Measurements from ENCODE around the gene DDX25. TPM values are rescaled to one million over a fixed set of nuclear protein-coding genes. Genes with fewer than 3 reads are reported as not detected.

Gene DDX25
- total and polyA plus RNA-seq, 2 of the 13 experiments (the other 11 are each of a cell fraction or from before 2014, with no cell fraction given) = 0.17 to 0.29 TPM

DNA sequence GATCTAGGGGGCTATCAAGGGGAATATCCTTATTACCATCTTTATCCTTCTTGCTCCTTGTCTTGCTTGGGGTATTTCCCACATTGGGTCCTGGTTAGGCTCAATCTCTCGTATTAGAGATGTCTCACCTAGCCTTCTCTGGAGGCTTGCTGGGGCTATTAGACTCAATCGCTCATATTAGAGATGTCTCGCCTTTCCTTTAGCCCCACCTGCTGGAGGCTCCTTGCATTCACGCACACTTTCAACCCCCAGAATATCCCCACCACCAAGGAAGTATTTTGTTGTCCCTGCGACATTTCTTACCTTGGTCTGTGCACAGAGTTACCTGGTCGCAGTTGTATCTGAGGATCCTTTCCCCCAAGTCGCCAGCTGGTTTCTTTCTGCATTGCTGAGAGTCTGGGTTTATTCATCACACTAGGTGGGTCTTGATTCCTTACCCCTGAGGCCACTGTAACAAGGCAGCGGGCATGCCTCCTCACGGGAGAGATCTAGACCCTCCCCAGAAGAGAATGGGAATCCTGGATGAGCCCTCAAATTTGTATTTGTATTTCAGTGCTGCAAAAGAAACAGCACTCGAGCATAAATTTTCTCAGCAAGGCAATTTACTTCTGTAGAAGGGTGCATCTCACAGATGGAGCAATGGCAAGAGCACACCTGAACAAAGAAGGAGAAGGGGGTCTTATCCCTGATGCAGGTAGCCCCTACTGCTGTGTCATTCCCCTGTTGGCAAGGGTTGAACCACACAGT is 32.7 kb upstream of the DDX25 start:
- ChIA-PET POLR2A (no interaction called here), CTCF (ENCODE audit: low intra/inter-chr PET ratio, low total read pairs) (interaction anchor here (1.0 to 1.3 kb wide), 2 partner anchors 148 to 318 kb away, joined by 4 to 5 read pairs; no protein-coding TSS in a partner anchor)

More for the DNA sequence above, 32.7 kb upstream of the DDX25 start:
- H3K79me2 ChIP-seq (ENCODE audit: insufficient read depth, low read length) = no peaks in the 10 kb centered on the region
- intact Hi-C loops (cut with micrococcal nuclease; ENCODE audit: unreplicated experiment) = loop anchor here (1.0 to 5.0 kb wide), 3 partner anchors 147 to 909 kb away; partner anchors contain the start of gene CHEK1
- H2AFZ ChIP-seq (ENCODE audit: low read length) = no peak overlapping the region
- H3K27ac ChIP-seq (ENCODE audit: extremely low read length, insufficient read depth, low read length) = no peak overlapping the region
- H3K4me2 ChIP-seq (ENCODE audit: low read depth, low read length) = no peak overlapping the region
- peak; percentile 57 for DNase-seq (ENCODE audit: low spot score)
- WGBS (ENCODE audit: low lambda C conversion rate) = 11% methylated on average over 10 of the region's 10 CpGs
- no TSS peak for BruUV-seq (replicated peaks)
- H4K20me1 ChIP-seq (ENCODE audit: insufficient read depth, low read length) = no peaks in the 10 kb centered on the region
- H3K9me3 ChIP-seq (ENCODE audit: low read length) = no peaks in the 10 kb centered on the region
- H3K4me1 ChIP-seq (ENCODE audit: insufficient read depth, low read length) = peaks cover 6% of the 10 kb centered on the region
- peak; percentile 87 for ATAC-seq
- peak; percentile 89 for FAIRE-seq
- no peaks in the 10 kb centered on the region for H3K36me3 ChIP-seq (replicated peaks in 1 of 2; ENCODE audit: control insufficient read depth in 1 of 2, insufficient read depth in 2 of 2, low read length in 2 of 2)
- TF ChIP-seq RAD21 (CRISPR knock-in tag; IDR thresholded peaks at IDR 0.05) (0 out of 2 replicates have a peak, but pooled peaks have one; percentile 50), RFX5 (IDR thresholded peaks at IDR 0.05; ENCODE audit: low read depth, low read length) (no peak), SMC3 (IDR thresholded peaks at IDR 0.05; ENCODE audit: low read length) (peak; percentile 81), EP300 (IDR thresholded peaks at IDR 0.05; ENCODE audit: low read depth in 2 of 2, low read length in 2 of 2) (no peak), EP300 (CRISPR knock-in tag; IDR thresholded peaks at IDR 0.05; ENCODE audit: borderline replicate concordance) (no peak), ZNF451 (CRISPR knock-in tag; IDR thresholded peaks at IDR 0.05) (no peak), ZNF556 (CRISPR knock-in tag; IDR thresholded peaks at IDR 0.05; ENCODE audit: borderline replicate concordance) (no peak), STAG1 (CRISPR knock-in tag; IDR thresholded peaks at IDR 0.05) (peak; percentile 81)
- TF ChIP-seq, protein P1, sequence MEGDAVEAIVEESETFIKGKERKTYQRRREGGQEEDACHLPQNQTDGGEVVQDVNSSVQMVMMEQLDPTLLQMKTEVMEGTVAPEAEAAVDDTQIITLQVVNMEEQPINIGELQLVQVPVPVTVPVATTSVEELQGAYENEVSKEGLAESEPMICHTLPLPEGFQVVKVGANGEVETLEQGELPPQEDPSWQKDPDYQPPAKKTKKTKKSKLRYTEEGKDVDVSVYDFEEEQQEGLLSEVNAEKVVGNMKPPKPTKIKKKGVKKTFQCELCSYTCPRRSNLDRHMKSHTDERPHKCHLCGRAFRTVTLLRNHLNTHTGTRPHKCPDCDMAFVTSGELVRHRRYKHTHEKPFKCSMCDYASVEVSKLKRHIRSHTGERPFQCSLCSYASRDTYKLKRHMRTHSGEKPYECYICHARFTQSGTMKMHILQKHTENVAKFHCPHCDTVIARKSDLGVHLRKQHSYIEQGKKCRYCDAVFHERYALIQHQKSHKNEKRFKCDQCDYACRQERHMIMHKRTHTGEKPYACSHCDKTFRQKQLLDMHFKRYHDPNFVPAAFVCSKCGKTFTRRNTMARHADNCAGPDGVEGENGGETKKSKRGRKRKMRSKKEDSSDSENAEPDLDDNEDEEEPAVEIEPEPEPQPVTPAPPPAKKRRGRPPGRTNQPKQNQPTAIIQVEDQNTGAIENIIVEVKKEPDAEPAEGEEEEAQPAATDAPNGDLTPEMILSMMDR (CRISPR knock-in tag; IDR thresholded peaks at IDR 0.05) = peak; percentile 77
- TF ChIP-seq, protein P2, sequence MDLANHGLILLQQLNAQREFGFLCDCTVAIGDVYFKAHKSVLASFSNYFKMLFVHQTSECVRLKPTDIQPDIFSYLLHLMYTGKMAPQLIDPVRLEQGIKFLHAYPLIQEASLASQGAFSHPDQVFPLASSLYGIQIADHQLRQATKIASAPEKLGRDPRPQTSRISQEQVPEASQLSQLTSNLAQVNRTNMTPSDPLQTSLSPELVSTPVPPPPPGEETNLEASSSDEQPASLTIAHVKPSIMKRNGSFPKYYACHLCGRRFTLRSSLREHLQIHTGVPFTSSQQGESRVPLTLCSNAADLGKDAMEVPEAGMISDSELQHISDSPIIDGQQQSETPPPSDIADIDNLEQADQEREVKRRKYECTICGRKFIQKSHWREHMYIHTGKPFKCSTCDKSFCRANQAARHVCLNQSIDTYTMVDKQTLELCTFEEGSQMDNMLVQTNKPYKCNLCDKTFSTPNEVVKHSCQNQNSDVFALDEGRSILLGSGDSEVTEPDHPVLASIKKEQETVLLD (CRISPR knock-in tag; IDR thresholded peaks at IDR 0.05; ENCODE audit: low read depth) = no peak
- no peak overlapping the region for H3K4me3 ChIP-seq (replicated peaks in 1 of 3; ENCODE audit: insufficient read depth in 1 of 3, low read depth in 2 of 3, low read length in 3 of 3)
- 0 out of 5 replicates have a peak, but pooled peaks cover 0 to 11% of the 10 kb centered on the region in 2 experiments for H3K27me3 ChIP-seq (ENCODE audit: control insufficient read depth in 1 of 2, insufficient read depth in 2 of 2, low read length in 2 of 2)
- H3K9ac ChIP-seq (ENCODE audit: insufficient read depth, low read depth, low read length) = no peak overlapping the region
- in situ Hi-C loops (cut with HindIII; ENCODE audit: extremely low pct_ligation_motif_present, low pct_unique_long_range_greater_than_20kb) = loop anchor here (5.0 to 10.0 kb wide), 4 partner anchors 147 to 447 kb away; partner anchors contain the start of gene CHEK1
